ENCODE results near the gene CNST.

Gene CNST

GRCh38 chr1:246537887-246538286, 28.4 kb upstream of the CNST start:
- H3K4me1 ChIP-seq (ENCODE audit: insufficient read depth, insufficient read length), result no peaks in the 10 kb centered on the region
- TF ChIP-seq ZNF274 (IDR thresholded peaks at IDR 0.05; ENCODE audit: low read depth, low read length) (no peak), SUZ12 (IDR thresholded peaks at IDR 0.05; ENCODE audit: extremely low read depth, insufficient read depth, insufficient read length) (no peak)
- H3K36me3 ChIP-seq (ENCODE audit: insufficient read depth, insufficient read length, low read length), result peaks cover 30% of the 10 kb centered on the region
- no peak overlapping the region for H3K4me3 ChIP-seq (ENCODE audit: insufficient read length, low read depth)
- H3K9ac ChIP-seq (ENCODE audit: insufficient read length, low read depth), result no peak overlapping the region
- DNase-seq (ENCODE audit: low read depth, low spot score), result no peak
- H3K27me3 ChIP-seq (ENCODE audit: insufficient read depth, insufficient read length), result no peaks in the 10 kb centered on the region
- no peaks in the 10 kb centered on the region for H3K9me3 ChIP-seq (ENCODE audit: insufficient read depth, low read length)

- Histone ChIP-seq H3K4me3 (ENCODE audit: insufficient read length, low read depth) (no peak overlapping the region), H3K36me3 (ENCODE audit: insufficient read depth, insufficient read length, low read length) (peaks cover 56% of the 10 kb centered on the region), H3K4me1 (ENCODE audit: insufficient read depth, insufficient read length) (no peaks in the 10 kb centered on the region), H3K9me3 (ENCODE audit: insufficient read depth, low read length) (no peaks in the 10 kb centered on the region), H3K27me3 (ENCODE audit: insufficient read depth, insufficient read length) (no peaks in the 10 kb centered on the region), H3K9ac (ENCODE audit: insufficient read length, low read depth) (no peak overlapping the region)
- DNase-seq (ENCODE audit: low read depth, low spot score), result no peak
- no peak for TF ChIP-seq ZNF274 (IDR thresholded peaks at IDR 0.05; ENCODE audit: low read depth, low read length)
- TF ChIP-seq YY1 (IDR thresholded peaks at IDR 0.05; ENCODE audit: insufficient read depth, insufficient read length), result no peak
- TF ChIP-seq SUZ12 (IDR thresholded peaks at IDR 0.05; ENCODE audit: extremely low read depth, insufficient read depth, insufficient read length), result no peak
Measured at GRCh38 chr1:246540738-246541491, 25.3 kb upstream of the CNST start.

- DNase-seq (ENCODE audit: low read depth, low spot score), result no peak
- Histone ChIP-seq H3K9me3 (ENCODE audit: insufficient read depth, low read length) (no peaks in the 10 kb centered on the region), H3K4me1 (ENCODE audit: insufficient read depth, insufficient read length) (no peaks in the 10 kb centered on the region), H3K36me3 (ENCODE audit: insufficient read depth, insufficient read length, low read length) (peaks cover 83% of the 10 kb centered on the region), H3K9ac (ENCODE audit: insufficient read length, low read depth) (no peak overlapping the region), H3K27me3 (ENCODE audit: insufficient read depth, insufficient read length) (no peaks in the 10 kb centered on the region), H3K4me3 (ENCODE audit: insufficient read length, low read depth) (no peak overlapping the region)
- TF ChIP-seq YY1 (IDR thresholded peaks at IDR 0.05; ENCODE audit: insufficient read depth, insufficient read length) (no peak), ZNF274 (IDR thresholded peaks at IDR 0.05; ENCODE audit: low read depth, low read length) (no peak), SUZ12 (IDR thresholded peaks at IDR 0.05; ENCODE audit: extremely low read depth, insufficient read depth, insufficient read length) (no peak)
Measured at GRCh38 chr1:246544001-246544400, 22.3 kb upstream of the CNST start.

GRCh38 chr1:246549665-246550064, 16.6 kb upstream of the CNST start:
- H3K9ac ChIP-seq (ENCODE audit: insufficient read length, low read depth), result no peak overlapping the region
- H3K4me3 ChIP-seq (ENCODE audit: insufficient read length, low read depth), result no peak overlapping the region
- DNase-seq (ENCODE audit: low read depth, low spot score), result no peak
- H3K36me3 ChIP-seq (ENCODE audit: insufficient read depth, insufficient read length, low read length), result peaks cover 82% of the 10 kb centered on the region
- H3K4me1 ChIP-seq (ENCODE audit: insufficient read depth, insufficient read length), result no peaks in the 10 kb centered on the region
- no peaks in the 10 kb centered on the region for H3K9me3 ChIP-seq (ENCODE audit: insufficient read depth, low read length)
- TF ChIP-seq YY1 (IDR thresholded peaks at IDR 0.05; ENCODE audit: insufficient read depth, insufficient read length), result no peak
- TF ChIP-seq SUZ12 (IDR thresholded peaks at IDR 0.05; ENCODE audit: extremely low read depth, insufficient read depth, insufficient read length), result no peak
- TF ChIP-seq ZNF274 (IDR thresholded peaks at IDR 0.05; ENCODE audit: low read depth, low read length), result no peak
- no peaks in the 10 kb centered on the region for H3K27me3 ChIP-seq (ENCODE audit: insufficient read depth, insufficient read length)

- peaks cover 83% of the 10 kb centered on the region for H3K36me3 ChIP-seq (ENCODE audit: insufficient read depth, insufficient read length, low read length)
- no peak for DNase-seq (ENCODE audit: low read depth, low spot score)
- no peak overlapping the region for H3K4me3 ChIP-seq (ENCODE audit: insufficient read length, low read depth)
- no peaks in the 10 kb centered on the region for H3K4me1 ChIP-seq (ENCODE audit: insufficient read depth, insufficient read length)
- H3K27me3 ChIP-seq (ENCODE audit: insufficient read depth, insufficient read length), result no peaks in the 10 kb centered on the region
- no peaks in the 10 kb centered on the region for H3K9me3 ChIP-seq (ENCODE audit: insufficient read depth, low read length)
- H3K9ac ChIP-seq (ENCODE audit: insufficient read length, low read depth), result no peak overlapping the region
- TF ChIP-seq SUZ12 (IDR thresholded peaks at IDR 0.05; ENCODE audit: extremely low read depth, insufficient read depth, insufficient read length) (no peak), YY1 (IDR thresholded peaks at IDR 0.05; ENCODE audit: insufficient read depth, insufficient read length) (no peak), ZNF274 (IDR thresholded peaks at IDR 0.05; ENCODE audit: low read depth, low read length) (no peak)
Measured at GRCh38 chr1:246550402-246550801, 15.9 kb upstream of the CNST start.

GRCh38 chr1:246552110-246552509, 14.1 kb upstream of the CNST start:
- TF ChIP-seq ZNF274 (IDR thresholded peaks at IDR 0.05; ENCODE audit: low read depth, low read length) (no peak), SUZ12 (IDR thresholded peaks at IDR 0.05; ENCODE audit: extremely low read depth, insufficient read depth, insufficient read length) (no peak), YY1 (IDR thresholded peaks at IDR 0.05; ENCODE audit: insufficient read depth, insufficient read length) (no peak)
- Histone ChIP-seq H3K9ac (ENCODE audit: insufficient read length, low read depth) (no peak overlapping the region), H3K4me3 (ENCODE audit: insufficient read length, low read depth) (no peak overlapping the region), H3K4me1 (ENCODE audit: insufficient read depth, insufficient read length) (no peaks in the 10 kb centered on the region), H3K9me3 (ENCODE audit: insufficient read depth, low read length) (no peaks in the 10 kb centered on the region), H3K36me3 (ENCODE audit: insufficient read depth, insufficient read length, low read length) (peaks cover 84% of the 10 kb centered on the region), H3K27me3 (ENCODE audit: insufficient read depth, insufficient read length) (no peaks in the 10 kb centered on the region)
- no peak for DNase-seq (ENCODE audit: low read depth, low spot score)

- DNase-seq (ENCODE audit: low read depth, low spot score), result no peak
- Histone ChIP-seq H3K9me3 (ENCODE audit: insufficient read depth, low read length) (no peaks in the 10 kb centered on the region), H3K36me3 (ENCODE audit: insufficient read depth, insufficient read length, low read length) (peaks cover 80% of the 10 kb centered on the region), H3K27me3 (ENCODE audit: insufficient read depth, insufficient read length) (no peaks in the 10 kb centered on the region), H3K4me1 (ENCODE audit: insufficient read depth, insufficient read length) (no peaks in the 10 kb centered on the region), H3K9ac (ENCODE audit: insufficient read length, low read depth) (no peak overlapping the region), H3K4me3 (ENCODE audit: insufficient read length, low read depth) (no peak overlapping the region)
- no peak for TF ChIP-seq YY1 (IDR thresholded peaks at IDR 0.05; ENCODE audit: insufficient read depth, insufficient read length)
- no peak for TF ChIP-seq ZNF274 (IDR thresholded peaks at IDR 0.05; ENCODE audit: low read depth, low read length)
- TF ChIP-seq SUZ12 (IDR thresholded peaks at IDR 0.05; ENCODE audit: extremely low read depth, insufficient read depth, insufficient read length), result no peak
Measured at GRCh38 chr1:246554201-246554600, 12.1 kb upstream of the CNST start.

Measured in NT2/D1 (cell line).